ENCODE data around the gene ABCF1. TPM values are rescaled to one million over a fixed set of nuclear protein-coding genes. Genes with fewer than 3 reads are reported as not detected.

ABCF1 gene
- total RNA-seq, 1 experiment from 2014 or later: 94.9 TPM

GRCh38 chr6:30589754-30590358, 18.6 kb downstream of the ABCF1 start:
- POLR2A ChIA-PET: no interaction called here

GRCh38 chr6:30590509-30590908, 19.3 kb downstream of the ABCF1 start:
- TF ChIP-seq POLR2AphosphoS5 (IDR thresholded peaks at IDR 0.05; ENCODE audit: low read depth, low read length) (no peak), REST (IDR thresholded peaks at IDR 0.05; ENCODE audit: insufficient read depth in 1 of 2, low read depth in 2 of 2, low read length in 1 of 2) (no peak), CTCF (IDR thresholded peaks at IDR 0.05) (no peak), SIN3A (IDR thresholded peaks at IDR 0.05; ENCODE audit: borderline replicate concordance, insufficient read depth, low read depth, low read length) (no peak), TCF7L2 (IDR thresholded peaks at IDR 0.05; ENCODE audit: low read depth, low read length) (no peak)
- ATAC-seq (no peak), DNase-seq (ENCODE audit: low read depth, low spot score) (no peak)
- in situ Hi-C loops (cut with HindIII; ENCODE audit: low pct_unique_long_range_greater_than_20kb, low sequenced_read_pairs): no loop called here
- no peak overlapping the region for H3K27ac ChIP-seq (ENCODE audit: low read length)
- H3K36me3 ChIP-seq (ENCODE audit: control insufficient read depth, insufficient read depth, low read length): peaks cover 19% of the 10 kb centered on the region; the same call in 1 of the 2 replicates
- intact Hi-C loops (cut with micrococcal nuclease; ENCODE audit: unreplicated experiment): no loop called here
- H3K4me1 ChIP-seq (ENCODE audit: control insufficient read depth, insufficient read depth, low read length): no peaks in the 10 kb centered on the region
- ChIA-PET CTCF (no interaction called here), POLR2A (no interaction called here)
- H3K27me3 ChIP-seq (ENCODE audit: control insufficient read depth, insufficient read depth, low read length): no peaks in the 10 kb centered on the region
- no peak overlapping the region for H3K4me3 ChIP-seq (ENCODE audit: low read depth in 2 of 2, low read length in 2 of 2)
- BruUV-seq (replicated peaks): no TSS peak
- no peaks in the 10 kb centered on the region for H3K9me3 ChIP-seq (ENCODE audit: control insufficient read depth, insufficient read depth, low read depth, low read length)

More at GRCh38 chr6:30589754-30590358, 18.6 kb downstream of the ABCF1 start:
- no TSS peak for BruUV-seq (replicated peaks)
- Histone ChIP-seq H3K36me3 (ENCODE audit: control insufficient read depth, insufficient read depth, low read length) (peaks cover 19% of the 10 kb centered on the region; the same call in 1 of the 2 replicates), H3K27me3 (ENCODE audit: control insufficient read depth, insufficient read depth, low read length) (no peaks in the 10 kb centered on the region), H3K9me3 (ENCODE audit: control insufficient read depth, insufficient read depth, low read depth, low read length) (no peaks in the 10 kb centered on the region), H3K27ac (ENCODE audit: low read length) (no peak overlapping the region), H3K4me3 (ENCODE audit: low read depth in 2 of 2, low read length in 2 of 2) (no peak overlapping the region), H3K4me1 (ENCODE audit: control insufficient read depth, insufficient read depth, low read length) (no peaks in the 10 kb centered on the region)
- intact Hi-C loops (cut with micrococcal nuclease; ENCODE audit: unreplicated experiment): no loop called here
- CTCF ChIA-PET: no interaction called here
- DNase-seq (ENCODE audit: low read depth, low spot score): no peak
- in situ Hi-C loops (cut with HindIII; ENCODE audit: low pct_unique_long_range_greater_than_20kb, low sequenced_read_pairs): no loop called here
- no peak for TF ChIP-seq SIN3A (IDR thresholded peaks at IDR 0.05; ENCODE audit: borderline replicate concordance, insufficient read depth, low read depth, low read length)
- no peak for TF ChIP-seq TCF7L2 (IDR thresholded peaks at IDR 0.05; ENCODE audit: low read depth, low read length)
- TF ChIP-seq REST (IDR thresholded peaks at IDR 0.05; ENCODE audit: insufficient read depth in 1 of 2, low read depth in 2 of 2, low read length in 1 of 2): no peak
- TF ChIP-seq POLR2AphosphoS5 (IDR thresholded peaks at IDR 0.05; ENCODE audit: low read depth, low read length): no peak
- TF ChIP-seq CTCF (IDR thresholded peaks at IDR 0.05): no peak
- no peak for ATAC-seq
